Activated naive CD8-positive, alpha-beta T cell treated with anti-CD3 and anti-CD28 coated beads, Interleukin-2, amount 10 ng/mL, durations not matched to agents 7 days and 5 days (primary cell): ENCODE measurements around the gene NR2F1. TPM values are rescaled to one million over a fixed set of nuclear protein-coding genes. Genes with fewer than 3 reads are reported as not detected.
A peak's percentile ranks its signal among the peaks of the same experiment; 100 is the strongest.

Experiments
- ATAC-seq: fragments of 150-1000 bp; cut with Tn5 transposase; one replicate; pipeline ENCODE4 v1.10.0; 2021; ENCODE audit warnings: low read depth, moderate library complexity
- POLR2A ChIA-PET: fragments of 350-600 bp; sonication (Branson Sonifier 250); formaldehyde crosslinking; loops from one replicate; lab custom pipeline; 2021; ENCODE audit warnings: antibody characterized with exemption; lab: Charles Lee
- DNase-seq: peaks from one replicate; pipeline ENCODE4 v3.0.0; 2021
- H3K27ac Mint-ChIP-seq: one replicate; pipeline ENCODE4 v1.8.0; 2022; ENCODE audit warnings: mild to moderate bottlenecking, mixed read lengths
- H3K27me3 Mint-ChIP-seq: one replicate; pipeline ENCODE4 v1.8.0; 2022; ENCODE audit warnings: mild to moderate bottlenecking, moderate library complexity, mixed read lengths
- H3K36me3 Mint-ChIP-seq: one replicate; pipeline ENCODE4 v1.8.0; 2021; ENCODE audit warnings: mild to moderate bottlenecking, mixed read lengths
- H3K4me1 Mint-ChIP-seq: one replicate; pipeline ENCODE4 v1.8.0; 2021; ENCODE audit warnings: mixed read lengths
- H3K4me3 Mint-ChIP-seq: one replicate; pipeline ENCODE4 v1.8.0; 2022; ENCODE audit warnings: mild to moderate bottlenecking, moderate library complexity, mixed read lengths
- H3K9me3 Mint-ChIP-seq: one replicate; pipeline ENCODE4 v1.8.0; 2021; ENCODE audit warnings: mixed read lengths
- total RNA-seq, 2 experiments: library from RNA; stranded (reverse); gene quantifications; one replicate each; pipeline ENCODE4 v1.2.3, GENCODE V29; 2021

The NR2F1 gene
- total RNA-seq, 2 experiments from 2014 or later, result not detected

- peaks cover 2% of the 10 kb centered on the region for H3K9me3 Mint-ChIP-seq
- H3K4me3 Mint-ChIP-seq, result no peak overlapping the region
- POLR2A ChIA-PET, result interaction anchor here (1.2 kb wide), 1 partner anchor 30 kb away, joined by 3 read pairs; no protein-coding TSS in a partner anchor
- ATAC-seq (no peak), DNase-seq (no peak)
- peaks cover 3% of the 10 kb centered on the region for H3K36me3 Mint-ChIP-seq
- peak overlapping the region; percentile 44 for H3K27ac Mint-ChIP-seq
- no peaks in the 10 kb centered on the region for H3K4me1 Mint-ChIP-seq
- peaks cover 26% of the 10 kb centered on the region for H3K27me3 Mint-ChIP-seq
Observed at GRCh38 chr5:93601071-93601801, 18.2 kb downstream of the NR2F1 start.

- Mint-ChIP-seq H3K4me3 (no peak overlapping the region), H3K9me3 (peaks cover 2% of the 10 kb centered on the region), H3K36me3 (peaks cover 3% of the 10 kb centered on the region), H3K4me1 (no peaks in the 10 kb centered on the region), H3K27me3 (peaks cover 26% of the 10 kb centered on the region), H3K27ac (no peak overlapping the region)
- DNase-seq (no peak), ATAC-seq (no peak)
- POLR2A ChIA-PET, result interaction anchor here (1.2 kb wide), 1 partner anchor 30 kb away, joined by 3 read pairs; no protein-coding TSS in a partner anchor
Observed at GRCh38 chr5:93601802-93602155, 18.8 kb downstream of the NR2F1 start.

DNA sequence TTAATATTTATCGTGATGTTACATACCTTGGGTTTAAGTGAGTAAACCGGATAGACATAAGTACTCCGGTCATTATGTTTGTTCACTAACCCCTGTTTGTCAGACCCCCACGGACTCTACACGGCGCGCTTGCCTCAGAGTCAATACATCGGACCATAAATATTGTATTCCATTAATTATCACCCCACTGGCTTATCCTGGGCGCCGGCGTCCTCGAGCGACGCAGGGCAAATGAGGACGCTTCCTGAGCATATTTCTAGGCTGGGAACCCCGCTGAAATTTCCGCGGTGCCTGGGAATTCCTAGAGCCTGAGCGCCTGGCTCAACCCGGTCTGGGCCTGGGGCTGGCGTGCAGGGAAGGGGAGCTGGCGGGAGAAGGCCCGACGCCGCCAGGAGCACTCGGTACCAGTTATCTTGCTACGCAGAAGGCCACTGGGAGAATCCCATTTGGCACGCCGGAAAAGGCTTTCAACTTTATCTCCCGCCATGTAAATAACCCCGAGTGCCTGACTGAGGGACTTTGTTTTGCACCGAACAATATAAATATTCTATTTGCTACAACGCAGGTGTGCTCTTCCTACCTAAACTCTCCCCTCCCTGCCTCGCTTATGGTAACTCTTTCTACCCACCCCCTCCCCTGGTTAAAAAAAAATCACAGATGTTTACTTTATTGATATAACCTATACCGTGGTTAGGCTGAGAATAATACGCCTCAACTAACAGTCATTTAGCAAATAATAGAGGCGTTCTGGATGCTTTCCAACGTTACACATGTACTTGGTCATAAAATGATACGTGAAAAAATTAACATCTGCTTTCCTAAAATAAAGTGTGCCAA lies 19.4 kb downstream of the NR2F1 start:
- H3K9me3 Mint-ChIP-seq, result peaks cover 2% of the 10 kb centered on the region
- POLR2A ChIA-PET, result no interaction called here
- no peak overlapping the region for H3K4me3 Mint-ChIP-seq
- ATAC-seq, result no peak
- H3K4me1 Mint-ChIP-seq, result no peaks in the 10 kb centered on the region
- peaks cover 30% of the 10 kb centered on the region for H3K27me3 Mint-ChIP-seq
- DNase-seq, result no peak
- peaks cover 3% of the 10 kb centered on the region for H3K36me3 Mint-ChIP-seq
- no peak overlapping the region for H3K27ac Mint-ChIP-seq

DNA sequence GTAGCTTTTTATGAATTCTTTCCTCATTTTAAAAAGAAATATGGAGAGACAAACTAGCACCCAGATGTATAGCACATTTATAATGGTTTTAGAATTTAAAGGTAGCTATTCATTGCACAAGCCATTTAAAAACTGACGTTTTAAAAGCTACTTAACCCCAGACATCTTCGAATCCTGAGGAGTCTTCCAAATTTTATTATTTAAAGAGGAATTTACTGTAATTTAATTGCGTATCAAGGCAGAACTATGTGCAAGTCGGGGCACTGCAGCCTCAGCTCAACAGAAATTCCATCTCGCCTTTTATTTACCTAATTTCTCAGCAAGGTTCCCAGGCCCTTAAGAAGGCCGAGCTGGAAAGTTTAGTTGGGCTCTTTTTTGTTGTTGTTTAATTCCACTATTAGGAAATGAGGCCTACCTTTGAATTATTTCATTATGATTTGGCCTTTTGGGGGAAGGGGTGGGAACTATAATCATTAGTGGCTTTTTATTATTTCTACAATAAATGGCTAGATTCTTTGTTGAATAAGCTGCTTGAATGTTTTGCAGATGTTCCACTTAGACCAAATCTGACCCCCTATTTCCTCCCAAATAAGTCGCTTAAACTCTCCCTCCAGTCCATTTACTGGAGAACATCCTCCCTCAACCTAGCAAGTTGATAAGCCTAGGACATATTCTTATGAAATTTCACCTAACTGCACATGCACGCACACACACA lies 20.2 kb downstream of the NR2F1 start:
- Mint-ChIP-seq H3K27me3 (peaks cover 38% of the 10 kb centered on the region), H3K4me1 (peaks cover 5% of the 10 kb centered on the region), H3K4me3 (no peak overlapping the region), H3K36me3 (peaks cover 3% of the 10 kb centered on the region), H3K27ac (peak overlapping the region; percentile 74), H3K9me3 (peaks cover 2% of the 10 kb centered on the region)
- POLR2A ChIA-PET, result no interaction called here
- ATAC-seq (no peak), DNase-seq (no peak)

DNA sequence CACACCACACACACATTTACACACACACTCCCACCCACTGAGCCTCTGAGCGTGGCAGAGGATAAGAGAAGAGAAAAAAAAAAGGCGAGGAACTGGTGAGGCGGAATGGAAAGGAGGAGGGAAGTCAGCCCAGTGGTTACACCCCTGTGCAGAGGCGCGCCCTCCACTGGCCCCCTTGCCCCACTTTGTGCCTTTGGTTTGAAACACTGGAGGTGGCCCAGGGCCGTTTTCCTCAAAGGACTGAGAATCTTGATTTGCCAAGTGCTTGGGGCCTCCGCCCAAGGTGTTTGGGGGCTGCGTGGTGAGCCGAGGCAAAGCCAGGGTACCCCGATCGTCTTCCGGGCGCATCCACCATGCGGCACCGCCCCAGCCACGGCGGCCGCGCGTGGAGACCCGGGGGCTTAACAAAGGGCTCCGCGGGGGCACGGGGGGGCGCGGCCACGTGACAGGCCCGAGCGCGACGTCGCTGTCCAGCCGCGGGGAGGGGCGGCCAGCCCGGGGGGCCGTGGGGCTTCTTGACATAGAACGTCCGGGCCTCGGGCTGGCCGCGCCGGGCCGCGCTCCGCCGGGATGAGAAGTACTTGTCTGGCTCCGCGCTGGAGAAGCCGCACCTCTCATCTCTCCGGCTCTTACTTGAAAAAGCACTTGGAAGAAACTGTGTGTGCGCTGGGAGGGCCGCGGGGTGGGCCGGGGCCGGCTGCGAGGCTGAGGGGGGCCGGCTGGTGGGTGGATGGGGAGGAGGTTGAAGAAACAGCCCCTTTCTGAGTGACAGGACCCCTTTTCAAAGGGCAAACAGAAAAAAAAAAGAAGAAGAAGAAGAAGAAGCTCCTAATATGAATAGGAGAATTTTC lies 21.0 kb downstream of the NR2F1 start:
- Mint-ChIP-seq H3K9me3 (peaks cover 2% of the 10 kb centered on the region), H3K36me3 (peaks cover 3% of the 10 kb centered on the region), H3K27me3 (peaks cover 44% of the 10 kb centered on the region), H3K4me1 (peaks cover 5% of the 10 kb centered on the region), H3K4me3 (no peak overlapping the region), H3K27ac (peak overlapping the region; percentile 74)
- POLR2A ChIA-PET, result no interaction called here
- ATAC-seq, result no peak
- DNase-seq, result no peak

DNA sequence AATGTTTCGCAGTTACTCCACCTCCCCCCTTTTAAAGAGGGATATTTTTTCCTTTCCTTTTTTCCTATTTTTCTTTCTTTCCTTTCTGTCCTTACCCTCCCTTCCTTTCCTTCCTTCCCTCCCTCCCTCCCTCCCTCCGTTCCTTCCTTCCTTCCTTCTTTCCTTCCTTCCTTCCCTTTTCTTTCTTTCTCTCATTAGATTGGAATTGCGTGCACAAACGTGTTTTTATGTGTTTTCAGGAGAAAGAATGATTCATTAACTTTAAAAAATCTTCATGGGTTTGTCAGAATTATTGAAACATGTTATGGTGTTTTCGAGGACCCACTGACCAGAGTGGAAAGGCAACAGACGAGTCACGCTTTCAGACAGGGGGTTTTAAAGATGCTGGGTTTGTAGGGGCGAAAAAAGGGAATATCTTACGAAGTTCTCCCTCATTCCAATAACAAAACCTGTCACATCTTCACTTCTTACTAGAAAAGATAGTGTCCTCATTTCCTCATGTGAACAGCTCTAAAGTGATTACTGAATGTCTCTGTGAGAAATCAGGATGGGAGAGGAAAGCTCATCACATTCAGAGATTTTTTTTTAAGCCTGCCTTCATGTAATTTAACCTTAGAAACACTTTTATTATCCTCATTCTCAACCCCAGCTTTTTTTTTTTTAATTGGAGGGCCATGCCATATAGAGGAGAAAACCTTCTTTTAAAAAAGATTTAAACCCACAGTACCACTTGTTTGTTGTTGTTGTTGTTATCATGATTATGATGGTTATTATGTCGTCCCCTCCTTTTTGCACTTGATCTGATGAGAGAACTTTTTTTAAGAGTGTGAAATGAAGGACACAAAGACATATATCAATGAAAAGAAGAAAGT lies 21.9 kb downstream of the NR2F1 start:
- ATAC-seq (no peak), DNase-seq (no peak)
- Mint-ChIP-seq H3K27ac (no peak overlapping the region), H3K4me3 (no peak overlapping the region), H3K27me3 (peaks cover 53% of the 10 kb centered on the region), H3K4me1 (peaks cover 5% of the 10 kb centered on the region), H3K36me3 (peaks cover 3% of the 10 kb centered on the region), H3K9me3 (peaks cover 2% of the 10 kb centered on the region)
- POLR2A ChIA-PET, result no interaction called here

GRCh38 chr5:93606382-93606752 lies 23.3 kb downstream of the NR2F1 start:
- H3K4me3 Mint-ChIP-seq, result no peak overlapping the region
- DNase-seq (no peak), ATAC-seq (no peak)
- peaks cover 68% of the 10 kb centered on the region for H3K27me3 Mint-ChIP-seq
- peaks cover 3% of the 10 kb centered on the region for H3K36me3 Mint-ChIP-seq
- peaks cover 4% of the 10 kb centered on the region for H3K9me3 Mint-ChIP-seq
- H3K27ac Mint-ChIP-seq, result no peak overlapping the region
- peaks cover 5% of the 10 kb centered on the region for H3K4me1 Mint-ChIP-seq
- POLR2A ChIA-PET, result no interaction called here

DNA sequence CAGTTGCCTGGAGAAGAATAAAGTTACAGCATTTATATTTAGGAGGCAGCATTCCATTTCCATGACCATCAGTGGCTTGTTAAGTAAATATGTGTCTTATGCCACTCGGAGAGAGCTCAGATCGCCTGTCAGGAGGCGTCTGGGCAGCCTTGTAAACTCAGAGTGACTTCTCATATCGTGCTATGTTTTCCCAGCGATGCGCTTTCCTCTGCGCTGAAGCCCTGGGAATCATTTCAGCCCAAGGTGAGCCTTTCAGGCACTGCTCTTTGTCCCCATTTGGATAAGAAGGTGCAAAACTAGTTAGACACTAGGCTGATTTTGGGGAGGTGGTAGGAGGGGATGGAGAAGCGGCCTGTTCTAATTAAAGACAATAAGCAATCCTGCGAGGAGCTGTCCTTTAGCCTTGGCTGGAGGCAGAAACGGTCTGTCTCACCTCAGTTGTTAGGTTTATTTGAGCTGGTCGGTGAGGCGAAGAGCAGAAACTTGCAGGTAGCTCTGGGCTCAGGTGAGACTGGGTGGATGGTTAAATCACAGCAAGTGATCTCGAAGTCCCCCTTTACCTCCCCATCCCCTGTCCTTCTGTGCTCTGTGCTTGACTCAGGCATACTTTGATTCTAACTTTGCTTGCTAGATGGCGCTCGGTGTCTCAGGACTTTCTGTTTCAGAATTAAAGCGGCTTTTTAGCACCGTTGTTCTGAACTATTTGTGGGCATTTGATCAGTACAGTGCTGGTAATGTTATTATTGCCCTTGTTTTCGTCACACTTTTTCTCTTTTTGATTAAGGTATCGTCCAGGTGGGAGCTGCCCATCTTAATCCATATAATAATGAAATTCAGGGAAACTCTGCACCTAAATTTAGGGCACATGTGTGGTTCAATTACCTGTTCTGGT lies 24.6 kb downstream of the NR2F1 start:
- H3K4me3 Mint-ChIP-seq, result peak overlapping the region; percentile 42
- H3K27ac Mint-ChIP-seq, result no peak overlapping the region
- H3K9me3 Mint-ChIP-seq, result peaks cover 4% of the 10 kb centered on the region
- peaks cover 10% of the 10 kb centered on the region for H3K4me1 Mint-ChIP-seq
- peaks cover 80% of the 10 kb centered on the region for H3K27me3 Mint-ChIP-seq
- POLR2A ChIA-PET, result no interaction called here
- DNase-seq (no peak), ATAC-seq (peak; percentile 70)
- peaks cover 3% of the 10 kb centered on the region for H3K36me3 Mint-ChIP-seq

DNA sequence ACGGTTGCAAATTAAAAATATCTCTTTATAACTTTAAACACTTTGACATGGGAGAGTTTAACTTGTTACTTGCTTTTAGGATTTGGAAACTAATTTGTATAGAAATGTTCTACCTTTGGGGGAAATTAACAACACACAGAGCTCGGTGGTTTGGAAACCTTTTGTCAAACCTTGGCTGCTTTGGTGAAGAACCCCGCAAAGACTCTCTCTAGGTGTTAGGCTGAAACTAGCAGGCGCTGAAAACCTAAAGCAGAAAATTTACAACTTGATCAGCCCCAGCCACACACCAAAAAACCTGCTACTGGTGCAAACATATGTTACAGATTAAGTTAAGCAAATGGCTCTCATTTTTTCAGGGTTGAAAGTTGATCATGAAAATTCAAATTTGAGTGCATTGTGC lies 25.8 kb downstream of the NR2F1 start:
- Mint-ChIP-seq H3K4me1 (peaks cover 10% of the 10 kb centered on the region), H3K27ac (no peak overlapping the region), H3K9me3 (peaks cover 1% of the 10 kb centered on the region), H3K27me3 (peaks cover 91% of the 10 kb centered on the region), H3K4me3 (no peak overlapping the region), H3K36me3 (peaks cover 2% of the 10 kb centered on the region)
- POLR2A ChIA-PET, result interaction anchor here (0.6 kb wide), 1 partner anchor 12 kb away, joined by 3 read pairs; no protein-coding TSS in a partner anchor
- ATAC-seq (no peak), DNase-seq (no peak)

- DNase-seq (no peak), ATAC-seq (no peak)
- Mint-ChIP-seq H3K36me3 (peaks cover 2% of the 10 kb centered on the region), H3K4me1 (peaks cover 10% of the 10 kb centered on the region), H3K27me3 (peaks cover 96% of the 10 kb centered on the region), H3K4me3 (no peak overlapping the region), H3K9me3 (peaks cover 1% of the 10 kb centered on the region), H3K27ac (no peak overlapping the region)
- POLR2A ChIA-PET, result no interaction called here
Observed at GRCh38 chr5:93609762-93610161, 26.7 kb downstream of the NR2F1 start.

GRCh38 chr5:93610581-93611272 lies 27.7 kb downstream of the NR2F1 start:
- Mint-ChIP-seq H3K4me3 (no peak overlapping the region), H3K27me3 (peaks cover 92% of the 10 kb centered on the region), H3K9me3 (peaks cover 1% of the 10 kb centered on the region), H3K4me1 (peaks cover 10% of the 10 kb centered on the region), H3K27ac (no peak overlapping the region), H3K36me3 (peaks cover 2% of the 10 kb centered on the region)
- POLR2A ChIA-PET, result no interaction called here
- no peak for DNase-seq
- ATAC-seq, result no peak
